MG63 (cell line): ENCODE data around the gene SPTBN2. TPM values are rescaled to one million over a fixed set of nuclear protein-coding genes. Genes with fewer than 3 reads are reported as not detected.
A peak's percentile ranks its signal among the peaks of the same experiment; 100 is the strongest.

ENCODE experiments used
- DNase-seq: peaks from one replicate; pipeline ENCODE4 v3.0.0-alpha.2; 2020
- H3K27me3 ChIP-seq: fragments of 250-450 bp; sonication (Bioruptor Pico); 2 replicates; pipeline ENCODE4 v1.5.1; 2020; ENCODE audit warnings: mild to moderate bottlenecking, moderate library complexity
- H3K36me3 ChIP-seq: fragments of 250-450 bp; sonication (Bioruptor Pico); 2 replicates; pipeline ENCODE4 v1.5.1; 2020; ENCODE audit warnings: mild to moderate bottlenecking, moderate library complexity
- H3K4me3 ChIP-seq: fragments of 250-450 bp; sonication (Bioruptor Pico); 2 replicates; pipeline ENCODE4 v1.5.1; 2020; ENCODE audit warnings: mild to moderate bottlenecking, moderate library complexity
- H3K9me3 ChIP-seq: fragments of 250-450 bp; sonication (Bioruptor Pico); 2 replicates; pipeline ENCODE4 v1.5.1; 2020; ENCODE audit warnings: mild to moderate bottlenecking, moderate library complexity
- total RNA-seq: library from RNA; depleted of rRNA; stranded (reverse); fragments of >200 nt; shearing (Covaris generic); gene quantifications from 2 replicates; pipeline ENCODE4 v1.2.3, GENCODE V29; 2014; ENCODE audit warnings: low replicate concordance

The SPTBN2 gene
- total RNA-seq, 1 experiment from 2014 or later, result 25.8 TPM

DNA sequence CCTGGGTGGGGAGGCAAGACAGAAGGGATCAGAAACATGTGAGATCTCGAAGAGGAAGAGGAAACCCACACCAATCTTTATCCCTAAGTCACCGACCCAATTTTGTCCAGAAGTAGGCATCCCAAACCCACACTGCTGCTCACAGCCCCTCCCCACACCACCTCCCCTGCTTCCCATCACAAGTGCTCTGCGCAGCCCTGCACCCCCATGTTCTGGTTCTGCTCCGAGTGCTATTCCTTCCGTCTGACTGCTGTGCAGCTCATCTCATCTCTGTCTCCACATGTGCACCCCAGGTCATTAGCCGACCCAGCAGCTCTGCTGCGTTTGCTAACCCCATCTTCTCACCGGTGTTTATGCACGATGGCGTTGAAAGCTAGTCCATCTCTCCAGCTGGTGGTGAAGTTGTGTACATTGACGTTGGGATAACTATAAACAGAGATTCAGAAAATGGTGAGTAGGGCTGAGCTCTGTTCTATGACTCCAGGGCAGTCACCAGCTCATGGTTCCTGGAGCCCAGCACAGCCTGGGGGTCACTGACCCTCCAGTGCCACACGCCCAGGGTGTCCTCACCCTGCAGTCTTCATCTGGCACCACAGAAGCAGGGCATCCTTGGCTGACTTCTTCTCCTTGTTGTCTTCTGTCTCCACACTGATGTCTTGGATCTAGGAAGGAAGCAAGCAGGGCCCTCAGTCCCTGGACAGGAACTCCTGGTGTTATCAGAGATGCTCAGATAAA lies 15.1 kb downstream of the SPTBN2 start:
- Histone ChIP-seq H3K9me3 (no peaks in the 10 kb centered on the region), H3K36me3 (peaks cover 3% of the 10 kb centered on the region), H3K27me3 (no peaks in the 10 kb centered on the region), H3K4me3 (no peak overlapping the region)
- no peak for DNase-seq

DNA sequence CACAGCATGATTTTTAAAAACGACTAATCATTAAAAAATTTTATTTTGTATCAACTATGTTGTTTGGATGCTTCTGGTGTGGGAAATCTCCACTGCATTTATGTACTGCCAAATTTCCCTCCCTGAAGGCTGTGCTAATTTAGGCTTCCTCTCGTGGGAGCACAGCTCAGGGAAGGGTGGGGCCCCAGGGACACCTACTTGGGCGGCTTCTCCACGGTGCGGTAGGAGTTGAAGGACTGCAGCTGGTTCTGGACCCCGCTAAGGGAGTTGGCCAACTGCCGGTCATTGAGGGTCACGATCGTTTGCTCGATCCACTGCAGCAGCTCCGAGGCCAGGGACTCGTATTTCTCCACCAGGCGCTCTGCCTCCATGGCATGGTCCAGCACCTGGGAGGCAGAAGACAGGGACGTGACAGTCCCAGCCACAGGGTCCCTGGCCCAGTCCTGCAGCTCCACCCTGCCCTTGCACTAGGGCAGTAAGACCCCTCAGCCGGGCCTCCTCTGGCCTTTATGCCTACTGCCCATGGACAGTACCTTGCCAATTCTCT lies 18.6 kb downstream of the SPTBN2 start:
- Histone ChIP-seq H3K4me3 (no peak overlapping the region), H3K9me3 (no peaks in the 10 kb centered on the region), H3K36me3 (peaks cover 3% of the 10 kb centered on the region), H3K27me3 (no peaks in the 10 kb centered on the region)
- no peak for DNase-seq

GRCh38 chr11:66708701-66709100 lies 20.3 kb downstream of the SPTBN2 start:
- no peak for DNase-seq
- Histone ChIP-seq H3K9me3 (no peaks in the 10 kb centered on the region), H3K36me3 (peaks cover 3% of the 10 kb centered on the region), H3K27me3 (no peaks in the 10 kb centered on the region), H3K4me3 (no peak overlapping the region)

DNA sequence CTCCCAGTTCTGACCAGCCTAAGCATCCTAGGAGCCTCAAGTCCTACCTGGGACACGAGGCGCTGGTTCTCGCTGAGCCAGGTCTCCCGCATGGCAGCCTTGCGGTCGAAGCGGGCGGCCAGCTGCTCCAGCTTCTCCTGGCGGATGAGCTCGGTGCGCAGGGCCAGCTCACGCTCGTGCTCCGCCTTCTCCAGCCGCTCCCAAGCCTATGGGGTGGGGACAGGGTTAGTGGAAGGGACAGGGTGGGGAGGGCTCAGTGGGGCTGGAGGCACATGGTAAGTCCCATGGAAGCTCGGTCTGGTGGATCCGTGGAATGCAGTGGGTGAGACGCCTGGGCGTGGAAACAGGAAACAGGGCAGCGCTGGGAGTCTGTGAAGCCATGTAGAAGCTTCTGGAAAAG lies 20.9 kb downstream of the SPTBN2 start:
- no peak for DNase-seq
- H3K36me3 ChIP-seq, result no peaks in the 10 kb centered on the region
- no peaks in the 10 kb centered on the region for H3K27me3 ChIP-seq
- H3K4me3 ChIP-seq, result no peak overlapping the region
- H3K9me3 ChIP-seq, result no peaks in the 10 kb centered on the region

GRCh38 chr11:66707486-66707885 lies 21.5 kb downstream of the SPTBN2 start:
- Histone ChIP-seq H3K9me3 (no peaks in the 10 kb centered on the region), H3K4me3 (no peak overlapping the region), H3K36me3 (no peaks in the 10 kb centered on the region), H3K27me3 (no peaks in the 10 kb centered on the region)
- no peak for DNase-seq

DNA sequence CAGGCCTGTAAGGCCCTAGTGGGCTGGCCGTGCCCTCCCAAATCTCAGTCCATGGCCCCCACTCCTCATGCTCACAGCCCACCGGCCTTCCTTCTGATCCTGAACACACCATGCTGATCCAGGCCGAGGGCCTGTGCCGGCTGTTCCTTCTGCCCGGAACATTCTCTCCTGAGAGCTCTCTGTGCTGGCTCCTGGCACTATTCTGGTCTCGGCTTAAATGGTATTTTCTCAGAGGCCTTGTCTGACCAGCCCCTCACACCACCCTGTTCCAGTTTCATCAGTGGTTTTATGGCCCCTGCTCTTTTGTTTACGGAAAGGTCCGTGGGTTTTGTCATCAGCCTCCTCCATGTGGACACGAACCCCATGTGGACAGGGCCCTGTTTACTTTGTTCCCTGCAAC lies 22.0 kb downstream of the SPTBN2 start:
- Histone ChIP-seq H3K27me3 (no peaks in the 10 kb centered on the region), H3K9me3 (no peaks in the 10 kb centered on the region), H3K36me3 (no peaks in the 10 kb centered on the region), H3K4me3 (no peak overlapping the region)
- no peak for DNase-seq

DNA sequence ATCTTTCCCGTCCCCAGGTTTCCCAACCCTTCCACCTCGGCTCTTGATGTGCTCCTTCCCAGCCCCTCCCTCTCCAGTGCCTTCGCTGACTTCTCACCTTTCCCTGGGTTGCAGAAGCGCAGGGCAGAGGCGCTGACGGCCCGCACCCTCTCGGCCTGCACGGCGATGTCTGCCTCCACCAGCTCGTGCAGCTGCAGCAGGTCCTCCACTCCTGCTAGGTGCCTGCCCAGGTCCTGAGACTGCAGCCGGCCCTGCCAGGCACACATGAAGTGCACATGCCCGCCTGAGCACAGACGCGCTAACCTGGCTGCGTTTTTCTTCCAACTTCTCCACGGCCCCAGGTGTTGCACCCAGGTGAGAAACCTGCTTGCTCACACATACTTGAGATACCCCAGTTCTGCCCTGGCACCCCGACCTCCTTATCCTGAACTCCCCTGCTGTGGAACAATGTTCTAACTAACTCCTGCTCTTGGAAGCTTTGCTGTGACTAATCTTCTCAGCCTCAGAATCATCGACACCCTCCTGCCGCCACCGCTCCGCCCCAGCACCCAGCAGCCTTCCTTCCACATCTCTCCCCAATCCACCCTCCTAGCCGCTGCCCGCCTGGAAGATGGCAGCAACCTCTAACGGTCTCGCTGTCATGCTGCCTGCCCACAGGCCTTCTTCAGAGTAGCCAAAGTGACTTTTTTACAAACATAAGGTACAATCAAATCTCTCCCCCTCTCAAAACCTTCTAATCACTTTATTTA lies 23.3 kb downstream of the SPTBN2 start:
- no peak for DNase-seq
- Histone ChIP-seq H3K4me3 (no peak overlapping the region), H3K27me3 (no peaks in the 10 kb centered on the region), H3K9me3 (no peaks in the 10 kb centered on the region), H3K36me3 (peaks cover 3% of the 10 kb centered on the region; the same call in 1 of the 2 replicates)

GRCh38 chr11:66704659-66705360 lies 24.2 kb downstream of the SPTBN2 start:
- Histone ChIP-seq H3K27me3 (no peaks in the 10 kb centered on the region), H3K36me3 (peaks cover 3% of the 10 kb centered on the region; the same call in 1 of the 2 replicates), H3K4me3 (no peak overlapping the region), H3K9me3 (no peaks in the 10 kb centered on the region)
- DNase-seq, result no peak

DNA sequence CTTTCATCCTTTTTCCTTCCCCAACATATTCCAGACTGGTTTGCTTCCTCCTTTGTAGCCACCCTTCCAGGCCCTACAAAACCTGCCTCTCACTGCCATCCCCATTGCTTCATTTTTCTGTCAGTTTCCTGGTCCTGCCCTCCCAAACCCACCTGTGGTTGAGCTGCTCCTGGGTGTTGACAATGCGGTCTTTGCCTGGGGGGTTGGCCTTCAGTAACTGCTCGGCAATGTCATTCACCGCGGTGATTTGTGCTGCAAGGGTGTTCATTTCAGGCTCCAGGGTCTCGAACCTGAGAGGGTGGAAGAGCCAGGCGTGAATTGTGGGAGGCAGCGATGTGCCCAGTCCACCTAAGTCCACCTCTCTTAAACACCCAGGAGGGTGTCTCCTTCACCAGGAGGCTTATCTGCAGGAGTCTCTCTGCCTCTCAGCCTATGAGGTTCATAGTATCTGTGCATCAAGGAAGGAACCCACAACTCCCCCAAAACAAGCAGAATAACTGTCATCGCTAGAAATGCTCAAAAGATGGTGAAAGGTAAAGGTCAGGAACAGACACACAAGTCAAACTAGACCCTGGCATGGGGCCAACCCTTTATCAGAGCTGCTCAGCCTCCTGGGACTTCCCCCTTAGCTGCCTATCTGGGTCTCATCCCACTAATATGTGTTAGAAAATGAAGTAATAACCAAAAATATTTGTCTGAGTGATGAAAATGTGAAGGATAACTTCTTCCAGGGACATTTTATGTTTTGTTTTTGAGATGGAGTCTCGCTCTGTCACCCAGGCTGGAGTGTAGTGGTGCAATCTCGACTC lies 27.4 kb downstream of the SPTBN2 start:
- no peak overlapping the region for H3K4me3 ChIP-seq
- DNase-seq, result no peak
- H3K27me3 ChIP-seq, result no peaks in the 10 kb centered on the region
- peaks cover 9% of the 10 kb centered on the region for H3K36me3 ChIP-seq
- H3K9me3 ChIP-seq, result no peaks in the 10 kb centered on the region

DNA sequence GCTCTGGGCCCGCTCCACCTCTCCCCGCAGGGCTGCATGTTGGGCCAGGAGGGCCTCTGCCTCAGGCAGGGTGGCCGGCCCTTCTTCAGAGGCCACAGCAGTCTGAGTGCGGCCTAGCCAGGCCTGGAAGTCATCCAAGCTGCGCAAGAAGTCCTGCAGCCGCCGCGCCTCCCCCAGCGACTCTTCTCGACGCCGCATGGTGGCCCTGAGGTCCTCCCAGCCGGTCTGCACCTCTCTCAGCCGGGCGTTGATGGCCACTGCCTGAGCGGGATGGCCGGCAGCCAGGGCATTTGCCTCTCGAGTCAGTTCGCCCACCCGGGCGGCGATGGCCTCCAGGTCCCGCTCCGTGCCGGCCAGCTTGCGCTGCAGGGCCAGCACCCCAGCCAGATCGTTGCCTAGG lies 28.3 kb downstream of the SPTBN2 start:
- DNase-seq, result no peak
- Histone ChIP-seq H3K4me3 (no peak overlapping the region), H3K27me3 (no peaks in the 10 kb centered on the region), H3K9me3 (no peaks in the 10 kb centered on the region), H3K36me3 (peaks cover 9% of the 10 kb centered on the region)

GRCh38 chr11:66700337-66700736 lies 28.7 kb downstream of the SPTBN2 start:
- Histone ChIP-seq H3K4me3 (no peak overlapping the region), H3K27me3 (no peaks in the 10 kb centered on the region), H3K36me3 (peaks cover 9% of the 10 kb centered on the region), H3K9me3 (no peaks in the 10 kb centered on the region)
- no peak for DNase-seq

DNA sequence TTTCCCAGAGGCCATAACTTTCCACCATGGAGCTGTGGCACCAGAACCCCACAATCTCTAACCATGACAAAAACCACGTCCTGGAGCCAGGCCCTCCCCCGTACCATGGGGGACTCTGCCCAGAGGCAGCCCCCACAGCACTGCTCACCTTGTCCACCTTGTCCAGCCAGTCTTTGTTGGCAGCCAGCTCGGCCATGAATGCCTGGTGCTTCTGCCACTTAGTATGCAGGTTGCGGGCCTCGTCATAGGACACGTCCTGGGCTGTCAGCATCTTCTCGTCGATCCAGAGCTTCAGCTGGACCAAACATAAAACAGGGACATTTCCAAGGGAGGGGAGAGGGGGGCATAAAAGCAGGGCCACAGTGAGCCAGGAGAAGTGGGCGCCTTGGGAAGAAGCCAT lies 30.5 kb downstream of the SPTBN2 start:
- Histone ChIP-seq H3K9me3 (no peaks in the 10 kb centered on the region), H3K36me3 (peaks cover 9% of the 10 kb centered on the region), H3K27me3 (no peaks in the 10 kb centered on the region), H3K4me3 (no peak overlapping the region)
- DNase-seq, result no peak

DNA sequence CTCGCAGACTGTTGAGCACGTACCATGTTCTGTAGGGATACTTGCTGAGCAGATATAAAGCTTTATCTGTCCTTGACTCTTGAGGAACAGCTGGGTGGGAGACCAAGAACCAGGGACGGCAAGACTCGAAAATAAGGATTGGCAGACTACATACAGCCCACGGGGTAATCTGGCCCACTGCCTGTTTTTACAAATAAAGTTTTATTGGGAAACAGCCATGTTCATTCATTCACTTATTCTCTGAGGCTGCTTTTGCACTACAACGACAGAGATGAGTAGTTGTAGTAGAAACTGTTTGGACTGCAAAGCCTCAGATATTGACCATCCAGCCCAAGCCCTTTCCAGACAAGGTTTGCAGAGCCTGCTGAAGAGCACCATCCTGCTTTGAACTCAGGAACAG lies 31.0 kb downstream of the SPTBN2 start:
- no peak overlapping the region for H3K4me3 ChIP-seq
- H3K9me3 ChIP-seq, result no peaks in the 10 kb centered on the region
- no peaks in the 10 kb centered on the region for H3K27me3 ChIP-seq
- peaks cover 9% of the 10 kb centered on the region for H3K36me3 ChIP-seq
- no peak for DNase-seq

DNA sequence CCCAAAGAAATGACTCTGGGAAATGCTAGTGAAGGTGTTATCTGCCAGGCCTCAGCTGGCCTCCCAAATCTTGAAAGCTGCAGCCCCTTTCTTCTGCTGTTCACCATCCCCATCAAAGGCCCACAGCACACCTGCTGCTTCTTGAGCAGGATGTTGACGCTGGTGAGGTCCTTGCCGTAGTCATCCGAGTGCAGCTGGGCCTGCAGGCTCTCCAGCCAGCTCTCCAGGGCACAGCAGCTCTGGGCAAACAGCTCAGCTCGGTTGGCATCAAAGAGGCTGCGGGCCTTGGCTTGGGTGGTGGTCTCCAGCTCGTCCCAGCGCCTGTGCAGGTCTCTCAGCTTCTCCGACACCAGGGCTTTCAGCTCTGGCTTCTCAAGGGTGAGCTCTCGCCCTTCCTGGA lies 32.9 kb downstream of the SPTBN2 start:
- Histone ChIP-seq H3K9me3 (no peaks in the 10 kb centered on the region), H3K36me3 (peaks cover 6% of the 10 kb centered on the region), H3K4me3 (no peak overlapping the region), H3K27me3 (no peaks in the 10 kb centered on the region)
- DNase-seq, result no peak

DNA sequence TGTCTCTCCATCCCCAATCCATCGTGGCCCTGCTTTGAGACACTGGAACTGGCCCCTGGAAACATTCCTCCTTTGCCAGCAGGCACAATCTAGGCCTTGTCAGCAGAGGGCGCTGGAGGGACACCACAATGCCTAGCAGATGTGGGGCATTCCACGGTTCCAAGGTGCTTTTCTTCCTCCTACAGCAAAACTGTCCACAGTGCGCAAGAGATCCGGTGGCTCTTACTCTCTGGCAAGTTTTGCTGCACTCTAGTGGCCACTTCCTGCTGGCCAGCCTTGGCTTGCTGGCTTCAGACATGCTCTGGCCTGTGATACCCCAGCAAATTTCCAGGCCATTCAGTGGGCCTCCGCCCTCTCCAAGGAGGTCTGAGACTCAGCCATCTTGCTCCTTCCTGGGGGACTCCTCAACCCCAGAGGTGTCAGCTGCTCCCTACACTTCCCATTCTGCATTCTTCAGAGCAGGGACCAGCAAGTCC lies 34.2 kb downstream of the SPTBN2 start:
- no peaks in the 10 kb centered on the region for H3K9me3 ChIP-seq
- peak; percentile 89 for DNase-seq
- H3K4me3 ChIP-seq, result no peak overlapping the region
- no peaks in the 10 kb centered on the region for H3K27me3 ChIP-seq
- peaks cover 6% of the 10 kb centered on the region for H3K36me3 ChIP-seq

DNA sequence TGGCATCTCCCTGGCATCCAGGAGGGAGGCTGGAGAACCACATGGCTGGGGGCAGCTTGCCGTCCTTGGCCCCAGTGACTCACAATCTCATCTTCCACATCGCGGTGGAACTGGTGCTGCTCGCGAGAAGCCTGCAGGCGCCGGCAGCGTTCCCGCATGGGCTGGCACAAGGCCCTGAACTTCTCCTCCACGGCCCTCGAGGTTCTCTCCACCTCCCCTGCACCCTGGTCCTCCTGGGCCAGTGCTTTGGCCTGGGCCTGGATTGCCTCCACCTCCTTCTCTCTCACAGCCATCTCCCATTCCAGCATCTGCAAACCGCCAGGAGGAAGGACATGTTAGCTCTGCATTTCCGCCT lies 35.0 kb downstream of the SPTBN2 start:
- Histone ChIP-seq H3K27me3 (no peaks in the 10 kb centered on the region), H3K9me3 (no peaks in the 10 kb centered on the region), H3K4me3 (no peak overlapping the region), H3K36me3 (peaks cover 6% of the 10 kb centered on the region)
- DNase-seq, result no peak
